Measurements from ENCODE around the gene CPE.

Gene CPE

DNA sequence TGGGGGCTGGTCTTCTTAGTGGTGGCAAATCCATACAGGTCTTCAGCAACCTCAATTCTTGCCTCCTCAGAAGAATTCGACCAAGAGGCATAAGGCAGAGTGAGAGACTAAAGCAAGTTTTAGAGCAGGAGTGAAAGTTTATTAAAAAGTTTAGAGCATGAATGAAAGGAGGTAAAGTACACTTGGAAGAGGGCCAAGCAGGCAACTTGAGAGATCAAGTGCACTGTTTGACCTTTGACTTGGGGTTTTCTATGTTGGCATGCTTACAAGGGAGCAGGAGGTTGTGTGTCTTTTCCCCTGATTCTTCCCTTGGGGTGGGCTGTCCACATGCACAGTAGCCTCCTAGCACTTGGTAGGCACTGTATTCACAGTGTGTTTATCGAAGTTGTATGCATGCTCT lies 91.2 kb downstream of the CPE start:
- CTCF ChIA-PET, result no interaction called here

GRCh38 chr4:165472943-165473676 lies 94.3 kb downstream of the CPE start:
- POLR2A ChIA-PET (ENCODE audit: low non-redundant PET), result no interaction called here
- DNase-seq (ENCODE audit: low spot score), result no peak
- CTCF ChIA-PET, result no interaction called here
- TF ChIP-seq CTCF (conservative IDR thresholded peaks at IDR 0.05; ENCODE audit: low read depth), result no peak
- no peak overlapping the region for H3K27ac ChIP-seq

More for the DNA sequence above, 91.2 kb downstream of the CPE start:
- H3K27ac ChIP-seq, result no peak overlapping the region
- DNase-seq (ENCODE audit: low spot score), result no peak
- TF ChIP-seq CTCF (conservative IDR thresholded peaks at IDR 0.05; ENCODE audit: low read depth), result no peak
- POLR2A ChIA-PET (ENCODE audit: low non-redundant PET), result no interaction called here

- no peak for TF ChIP-seq CTCF (conservative IDR thresholded peaks at IDR 0.05; ENCODE audit: low read depth)
- H3K27ac ChIP-seq, result no peak overlapping the region
- CTCF ChIA-PET, result interaction anchor here (0.7 kb wide), 1 partner anchor 1464 kb away, joined by 3 read pairs; no protein-coding TSS in a partner anchor
- POLR2A ChIA-PET (ENCODE audit: low non-redundant PET), result no interaction called here
- no peak for DNase-seq (ENCODE audit: low spot score)
Observed at GRCh38 chr4:165474784-165475705, 96.2 kb downstream of the CPE start.

DNA sequence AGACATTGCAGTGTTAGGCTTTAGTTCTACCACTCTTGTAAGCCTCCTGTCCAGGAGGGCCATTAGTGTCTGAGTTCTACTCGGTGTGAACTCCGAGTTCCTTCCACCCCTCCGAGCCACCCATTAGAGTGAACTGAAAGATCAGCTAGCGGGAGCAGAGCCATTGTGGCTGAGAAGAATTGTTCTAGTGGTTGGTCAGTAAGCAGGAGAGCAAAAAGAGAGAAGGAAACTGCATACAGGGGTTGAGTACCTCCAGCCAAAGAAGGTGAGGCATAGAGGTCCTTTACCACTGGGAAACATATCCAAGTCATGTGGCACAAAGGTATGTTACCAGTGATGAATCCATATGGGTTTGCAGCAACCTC lies 96.9 kb downstream of the CPE start:
- no peak for DNase-seq (ENCODE audit: low spot score)
- ChIA-PET POLR2A (ENCODE audit: low non-redundant PET) (no interaction called here), CTCF (no interaction called here)
- TF ChIP-seq CTCF (conservative IDR thresholded peaks at IDR 0.05; ENCODE audit: low read depth), result no peak
- H3K27ac ChIP-seq, result no peak overlapping the region

DNA sequence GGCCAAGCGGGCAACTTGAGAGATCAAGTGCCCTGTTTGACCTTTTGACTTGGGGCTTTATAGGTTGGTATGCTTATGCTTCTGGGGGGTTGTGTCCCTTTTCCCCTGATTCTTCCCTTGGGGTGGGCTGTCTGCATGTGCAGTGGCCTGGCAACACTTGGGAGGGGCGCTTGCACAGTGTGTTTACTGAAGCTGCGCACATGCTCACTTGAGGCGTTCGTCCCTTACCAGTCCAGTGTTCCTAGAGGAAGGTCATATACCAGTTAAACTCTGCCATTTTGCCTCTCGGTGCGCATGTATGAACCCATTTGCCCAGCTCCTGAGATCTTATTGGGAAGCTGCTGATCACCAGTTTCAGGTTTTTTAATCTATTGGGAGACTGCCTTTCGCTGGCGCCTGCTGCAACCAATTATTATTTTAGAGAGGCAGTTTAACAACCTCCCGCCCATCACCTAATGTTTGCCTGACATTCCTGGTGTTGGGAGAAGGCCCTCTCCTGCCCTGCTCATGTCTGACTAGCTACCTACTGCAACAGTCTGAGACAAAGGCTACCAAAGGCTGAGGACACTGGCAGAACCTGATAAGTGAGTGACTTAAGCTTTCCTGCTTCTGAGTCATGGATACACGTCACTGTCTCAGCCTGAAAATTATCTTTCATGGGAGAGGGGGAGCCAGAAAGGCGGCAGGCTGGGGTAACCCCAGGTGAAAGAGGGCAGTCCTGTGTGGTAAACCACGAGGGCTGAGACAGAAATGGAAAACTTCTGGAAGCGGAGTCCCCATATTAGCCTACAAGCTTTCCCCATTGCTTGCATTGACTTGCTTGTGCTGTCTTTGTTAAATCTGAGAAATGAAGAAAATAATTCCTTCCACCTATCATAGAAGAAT lies 97.6 kb downstream of the CPE start:
- H3K27ac ChIP-seq, result no peak overlapping the region; the same call in 1 of the 2 replicates
- DNase-seq (ENCODE audit: low spot score), result peak; percentile 52
- TF ChIP-seq CTCF (conservative IDR thresholded peaks at IDR 0.05; ENCODE audit: low read depth), result no peak
- ChIA-PET POLR2A (ENCODE audit: low non-redundant PET) (no interaction called here), CTCF (interaction anchor here (1.0 to 1.8 kb wide), 2 partner anchors 12 to 17 kb away, joined by 3 to 5 read pairs; no protein-coding TSS in a partner anchor)

GRCh38 chr4:165477799-165478198 lies 99.0 kb downstream of the CPE start:
- POLR2A ChIA-PET (ENCODE audit: low non-redundant PET), result no interaction called here
- H3K27ac ChIP-seq, result no peak overlapping the region

More at GRCh38 chr4:165477799-165478198, 99.0 kb downstream of the CPE start:
- CTCF ChIA-PET, result interaction anchor here (1.8 kb wide), 1 partner anchor 15 kb away, joined by 5 read pairs; no protein-coding TSS in a partner anchor
- no peak for TF ChIP-seq CTCF (conservative IDR thresholded peaks at IDR 0.05; ENCODE audit: low read depth)
- no peak for DNase-seq (ENCODE audit: low spot score)

All from RWPE1 (cell line).